Measurements from ENCODE around the gene LRP8. TPM values are rescaled to one million over a fixed set of nuclear protein-coding genes. Genes with fewer than 3 reads are reported as not detected.
"Not testable (repeated sequence)": the region's sequence is repeated elsewhere in the genome, so short reads cannot be mapped to it uniquely, and the experiment has no call there.

Gene LRP8
- total RNA-seq, 6 experiments from 2014 or later, result 7.2 to 14.9 (median 13.0) TPM

GRCh38 chr1:53210352-53210751 is 117.5 kb downstream of the LRP8 start:
- H3K27me3 Mint-ChIP-seq (ENCODE audit: insufficient read depth), result no peaks in the 10 kb centered on the region
- no peaks in the 10 kb centered on the region for H3K4me1 Mint-ChIP-seq (ENCODE audit: low read depth)
- no peak overlapping the region for H3K4me3 Mint-ChIP-seq
- H3K36me3 Mint-ChIP-seq (ENCODE audit: low read depth), result peaks cover 50% of the 10 kb centered on the region
- H3K9me3 Mint-ChIP-seq, result peaks cover 6% of the 10 kb centered on the region
- no peak for DNase-seq
- H3K27ac Mint-ChIP-seq, result no peak overlapping the region
- no peak for TF ChIP-seq CTCF (IDR thresholded peaks at IDR 0.05)

- Mint-ChIP-seq H3K27ac (no peak overlapping the region), H3K36me3 (ENCODE audit: low read depth) (peaks cover 72% of the 10 kb centered on the region), H3K4me3 (no peak overlapping the region), H3K27me3 (ENCODE audit: insufficient read depth) (no peaks in the 10 kb centered on the region), H3K4me1 (ENCODE audit: low read depth) (no peaks in the 10 kb centered on the region), H3K9me3 (peaks cover 12% of the 10 kb centered on the region)
- TF ChIP-seq CTCF (IDR thresholded peaks at IDR 0.05), result no peak
- DNase-seq, result no peak
Observed at GRCh38 chr1:53207726-53208125, 120.1 kb downstream of the LRP8 start.

DNA sequence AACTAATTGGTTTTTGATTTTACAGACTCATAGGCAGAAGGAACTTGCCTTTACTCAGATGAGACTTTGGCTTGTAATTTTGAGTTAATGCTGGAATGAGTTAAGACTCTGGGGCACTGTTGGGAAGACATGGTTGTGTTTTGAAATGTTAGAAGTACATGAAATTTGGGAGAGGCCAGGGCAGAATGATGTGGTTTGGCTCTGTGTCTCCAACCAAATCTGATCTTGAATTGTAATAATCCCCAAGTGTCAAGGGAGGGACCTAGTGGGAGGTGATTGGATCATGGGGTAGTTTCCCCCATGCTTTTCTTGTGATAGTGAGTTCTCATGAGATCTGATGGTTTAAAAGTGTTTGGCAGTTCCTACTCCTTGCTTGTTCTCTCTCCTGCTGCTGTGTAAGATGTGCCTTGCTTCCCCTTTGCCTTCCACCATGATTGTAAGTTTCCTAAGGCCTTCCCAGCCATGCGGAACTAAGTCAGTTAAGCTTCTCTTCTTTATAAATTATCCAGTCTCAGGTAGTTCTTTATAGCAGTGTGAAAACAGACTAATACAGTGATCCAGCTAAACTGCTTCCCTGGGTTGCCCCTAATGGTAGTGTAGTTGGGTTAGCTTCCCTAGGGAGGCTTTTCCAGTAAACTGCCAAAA is 121.0 kb downstream of the LRP8 start:
- no peaks in the 10 kb centered on the region for H3K4me1 Mint-ChIP-seq (ENCODE audit: low read depth)
- peaks cover 12% of the 10 kb centered on the region for H3K9me3 Mint-ChIP-seq
- no peak for TF ChIP-seq CTCF (IDR thresholded peaks at IDR 0.05)
- no peaks in the 10 kb centered on the region for H3K27me3 Mint-ChIP-seq (ENCODE audit: insufficient read depth)
- no peak for DNase-seq
- H3K36me3 Mint-ChIP-seq (ENCODE audit: low read depth), result peaks cover 71% of the 10 kb centered on the region
- no peak overlapping the region for H3K27ac Mint-ChIP-seq
- no peak overlapping the region for H3K4me3 Mint-ChIP-seq

DNA sequence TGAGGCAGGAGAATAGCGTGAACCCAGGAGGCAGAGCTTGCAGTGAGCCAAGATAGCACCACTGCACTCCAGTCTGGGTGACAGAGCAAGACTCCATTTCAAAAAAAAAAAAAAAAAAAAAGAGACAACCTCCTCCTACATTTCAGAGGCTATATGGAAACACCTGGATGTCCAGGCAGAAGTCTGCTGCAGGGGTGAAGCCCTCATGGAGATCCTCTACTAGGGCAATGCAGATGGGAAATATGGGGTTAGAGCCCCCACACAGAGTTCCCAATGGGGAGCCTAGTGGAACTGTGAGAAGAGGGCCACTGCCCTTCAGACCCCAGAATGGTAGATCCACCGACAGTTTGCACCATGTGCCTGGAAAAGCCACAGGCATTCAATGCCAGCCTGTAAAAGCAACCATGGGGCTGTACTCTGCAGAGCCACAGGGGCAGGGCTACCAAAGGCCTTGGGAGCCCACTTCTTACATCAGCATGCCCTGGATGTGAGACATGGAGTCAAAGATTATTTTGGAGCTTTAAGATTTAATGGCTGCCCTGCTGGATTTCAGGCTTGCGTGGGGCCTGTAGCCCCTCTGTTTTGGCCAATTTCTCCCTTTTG is 121.7 kb downstream of the LRP8 start:
- not testable (repeated sequence) for H3K4me3 Mint-ChIP-seq; H3K27me3 Mint-ChIP-seq (ENCODE audit: insufficient read depth); H3K27ac Mint-ChIP-seq; H3K4me1 Mint-ChIP-seq (ENCODE audit: low read depth); DNase-seq
- peaks cover 12% of the 10 kb centered on the region for H3K9me3 Mint-ChIP-seq
- H3K36me3 Mint-ChIP-seq (ENCODE audit: low read depth), result peaks cover 67% of the 10 kb centered on the region

DNA sequence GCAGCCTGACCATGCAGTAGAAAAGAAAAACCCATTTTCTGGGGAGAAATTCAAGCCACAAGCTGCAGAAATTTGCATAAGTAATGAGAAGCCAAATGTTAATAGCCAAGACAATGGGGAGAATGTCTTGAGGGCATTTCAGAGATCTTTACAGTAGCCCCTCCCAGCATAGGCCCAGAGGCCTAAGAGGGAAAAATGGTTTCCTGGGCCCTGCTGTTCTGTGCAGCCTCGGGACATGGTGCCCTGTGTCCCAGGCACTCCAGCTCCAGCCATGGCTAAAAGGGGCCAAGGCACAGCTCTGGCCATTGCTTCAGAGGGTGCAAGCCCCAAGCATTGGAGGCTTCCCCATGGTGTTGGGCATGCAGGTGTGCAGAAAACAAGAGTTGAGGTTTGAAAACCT is 122.4 kb downstream of the LRP8 start:
- Mint-ChIP-seq H3K36me3 (ENCODE audit: low read depth) (peaks cover 62% of the 10 kb centered on the region), H3K9me3 (peaks cover 12% of the 10 kb centered on the region)
- not testable (repeated sequence) for H3K27ac Mint-ChIP-seq; H3K27me3 Mint-ChIP-seq (ENCODE audit: insufficient read depth); H3K4me1 Mint-ChIP-seq (ENCODE audit: low read depth); H3K4me3 Mint-ChIP-seq; DNase-seq

DNA sequence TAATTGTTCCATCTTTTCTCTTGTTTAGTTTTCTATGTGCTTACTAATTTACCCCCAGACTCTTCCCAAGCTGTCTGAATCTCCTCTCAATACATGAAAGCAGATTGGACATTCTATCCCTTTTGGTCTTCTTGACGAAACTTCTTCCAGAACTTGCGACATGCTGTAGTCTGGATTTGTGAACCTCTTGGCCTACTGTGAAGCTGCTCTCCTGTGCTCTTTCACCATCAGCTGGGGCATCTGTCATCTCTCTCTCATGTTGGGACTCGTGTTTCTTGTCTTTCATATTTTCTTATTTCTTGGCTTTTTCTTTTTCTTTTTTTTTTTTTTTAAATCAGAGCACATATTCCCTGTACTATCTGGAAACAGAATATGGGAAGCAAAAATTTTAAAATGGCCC is 124.4 kb downstream of the LRP8 start:
- DNase-seq, result no peak
- no peaks in the 10 kb centered on the region for H3K27me3 Mint-ChIP-seq (ENCODE audit: insufficient read depth)
- H3K27ac Mint-ChIP-seq, result no peak overlapping the region
- peaks cover 12% of the 10 kb centered on the region for H3K9me3 Mint-ChIP-seq
- peaks cover 4% of the 10 kb centered on the region for H3K4me1 Mint-ChIP-seq (ENCODE audit: low read depth)
- no peak for TF ChIP-seq CTCF (IDR thresholded peaks at IDR 0.05)
- H3K4me3 Mint-ChIP-seq, result no peak overlapping the region
- H3K36me3 Mint-ChIP-seq (ENCODE audit: low read depth), result peaks cover 51% of the 10 kb centered on the region

Data from HFFc6 (cell line).